Hepatocyte (in vitro differentiated cells): ENCODE measurements around the gene TMEM87B.

Source experiments
- CTCF ChIP-seq: fragments of 200-600 bp; sonication (generic); IDR thresholded peaks from 2 replicates; pipeline ENCODE4 v1.5.1; 2016; ENCODE audit warnings: antibody characterized with exemption, mild to moderate bottlenecking; ENCODE audit not compliant: poor library complexity
- EZH2 ChIP-seq: fragments of 200-600 bp; sonication (generic); IDR thresholded peaks from 2 replicates; pipeline ENCODE4 v1.6.1; 2016; ENCODE audit warnings: antibody characterized with exemption, mild to moderate bottlenecking, borderline replicate concordance
- EZH2phosphoT487 ChIP-seq: fragments of 200-600 bp; sonication (generic); IDR thresholded peaks from one replicate; pipeline ENCODE4 v1.6.1; 2018; ENCODE audit warnings: antibody characterized with exemption, mild to moderate bottlenecking, low read depth, moderate library complexity; ENCODE audit not compliant: unreplicated experiment, severe bottlenecking

- no peak for TF ChIP-seq CTCF
- TF ChIP-seq EZH2: no peak
- TF ChIP-seq EZH2phosphoT487: no peak
Observed at GRCh38 chr2:112156152-112156986, 101.3 kb downstream of the TMEM87B start.
